HG03066 (cell line): ENCODE data around the gene OR2S2.
"Not testable (repeated sequence)": the region's sequence is repeated elsewhere in the genome, so short reads cannot be mapped to it uniquely, and the experiment has no call there.

Experiments used
- ATAC-seq: cut with Tn5 transposase; IDR thresholded peaks from one replicate; pipeline ENCODE4 v1.9.1; 2021; ENCODE audit warnings: low read depth; ENCODE audit not compliant: unreplicated experiment

OR2S2 gene

DNA sequence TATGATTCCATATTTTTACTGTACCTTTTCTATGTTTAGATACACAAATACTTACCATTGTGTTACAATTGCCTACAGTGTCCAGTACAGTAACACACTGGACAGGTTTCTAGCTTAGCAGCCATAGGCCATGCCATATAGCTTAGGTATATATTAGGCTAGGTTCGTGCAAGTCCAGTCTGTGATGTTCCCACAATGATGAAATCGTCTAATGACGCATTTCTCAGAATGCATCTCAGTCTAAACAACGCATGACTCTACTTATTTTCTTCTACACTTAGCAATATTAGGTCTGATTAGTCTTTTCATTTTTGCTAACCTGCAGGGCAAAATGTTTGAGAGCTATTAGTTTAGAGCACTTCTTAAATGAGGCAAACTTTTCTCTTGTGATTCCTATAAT, 22.7 kb downstream of the OR2S2 start:
- ATAC-seq: no peak

DNA sequence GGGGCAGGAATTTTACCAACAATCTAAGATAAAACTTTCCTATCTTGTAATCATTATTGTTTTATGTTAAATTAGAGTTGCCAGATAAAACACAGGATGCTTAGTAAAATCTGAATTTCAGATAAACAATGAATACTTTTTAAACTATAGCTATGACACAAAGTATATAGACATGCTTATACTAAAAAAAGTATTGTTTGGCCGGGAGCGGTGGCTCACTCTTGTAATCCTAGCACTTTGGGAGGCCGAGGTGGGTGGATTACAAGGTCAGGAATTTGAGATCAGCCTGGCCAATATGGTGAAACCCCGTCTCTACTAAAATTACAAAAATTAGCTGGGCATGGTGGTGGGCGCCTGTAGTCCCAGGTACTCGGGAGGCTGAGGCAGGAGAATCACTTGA, 23.9 kb downstream of the OR2S2 start:
- not testable (repeated sequence) for ATAC-seq

DNA sequence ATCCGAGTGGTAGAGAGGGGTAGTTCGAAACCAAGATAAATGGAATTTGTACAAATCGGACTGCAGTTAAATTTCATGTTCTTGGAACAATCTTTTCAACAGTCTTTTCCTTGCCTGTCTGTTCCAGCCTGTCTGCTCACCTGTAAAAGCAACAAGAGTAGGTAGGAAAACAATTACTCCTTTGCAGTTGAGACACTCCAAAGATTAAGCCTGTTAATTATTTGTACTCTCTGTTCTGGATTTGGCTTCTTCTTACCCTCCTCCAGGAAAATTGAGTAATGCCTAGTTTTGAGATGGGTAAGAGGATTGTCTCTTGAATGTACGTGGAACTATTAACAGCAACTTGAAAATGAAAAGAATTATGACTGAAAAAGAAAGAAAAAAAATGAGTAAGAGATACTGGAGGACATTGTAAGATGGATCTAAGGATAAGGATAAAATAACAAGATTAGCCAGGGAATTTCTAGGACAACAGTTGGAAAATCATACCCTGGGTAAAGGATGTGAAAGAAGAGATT, 24.3 kb downstream of the OR2S2 start:
- ATAC-seq: no peak

DNA sequence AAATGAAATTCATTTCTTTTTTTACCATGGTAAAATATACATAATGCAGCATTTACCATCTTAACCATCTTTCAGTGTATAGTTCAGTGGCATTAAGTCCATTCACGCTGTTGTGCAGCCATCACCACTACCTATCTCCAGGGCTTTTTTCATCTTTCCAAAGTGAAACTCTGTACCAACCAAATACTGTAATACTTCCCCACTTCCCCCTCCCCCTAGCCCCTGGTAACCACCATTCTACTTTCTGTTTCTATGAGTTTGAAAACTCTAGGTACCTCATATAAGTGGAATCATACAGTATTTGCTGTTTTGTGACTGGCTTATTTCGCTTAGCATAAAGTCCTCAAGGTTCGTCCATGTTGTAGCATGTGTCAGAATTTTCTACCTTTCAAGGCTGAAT, 25.2 kb downstream of the OR2S2 start:
- no peak for ATAC-seq

DNA sequence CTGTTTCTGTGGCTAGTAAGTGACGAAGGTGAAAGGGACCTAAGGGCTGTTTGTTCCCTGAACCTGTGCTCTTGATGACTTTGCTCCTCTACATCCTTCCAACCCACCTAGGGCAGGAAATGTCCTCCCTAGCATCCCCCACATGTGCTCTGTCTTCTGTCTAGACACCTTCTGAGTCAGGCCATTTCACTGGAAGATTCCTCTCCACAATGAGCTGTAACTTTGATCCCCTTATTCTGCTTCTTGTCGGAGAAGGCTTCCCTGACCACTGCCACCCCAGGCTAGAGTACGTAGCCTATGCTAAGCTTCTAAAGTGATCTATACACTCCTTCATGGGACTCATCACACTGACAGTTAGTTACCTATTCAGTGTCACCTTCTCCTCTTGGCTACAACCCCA, 27.0 kb downstream of the OR2S2 start:
- no peak for ATAC-seq

DNA sequence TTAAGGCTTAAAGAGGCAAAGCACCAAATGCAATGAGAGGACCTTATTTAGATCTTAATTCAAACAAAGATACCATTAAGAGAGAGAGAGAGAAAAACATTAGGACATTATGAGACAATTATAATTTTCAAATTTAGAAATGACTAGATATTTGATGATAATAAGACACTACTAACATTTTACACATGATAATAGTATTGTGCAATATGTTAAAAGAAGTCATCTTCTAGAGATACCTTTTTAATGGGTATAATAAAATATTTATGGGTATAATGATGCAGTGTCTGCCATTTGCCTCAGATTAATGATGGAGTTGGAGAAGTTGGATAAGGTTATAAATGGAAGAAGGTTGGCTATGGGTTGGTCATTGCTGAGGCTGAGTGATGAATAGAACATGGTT, 27.4 kb downstream of the OR2S2 start:
- ATAC-seq: no peak

DNA sequence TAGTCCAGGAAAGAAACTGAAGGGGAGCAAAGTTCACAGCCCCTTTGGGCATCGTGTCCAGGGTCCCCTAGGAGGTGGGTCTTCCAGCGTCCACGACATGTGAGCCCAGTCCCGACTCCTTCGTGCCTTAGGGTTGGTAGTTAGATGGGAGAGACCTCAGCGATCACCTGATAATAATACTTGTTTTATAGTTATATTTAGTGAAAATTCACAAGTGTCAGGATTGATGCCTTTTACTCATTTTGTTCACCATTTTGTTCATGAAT, 28.6 kb downstream of the OR2S2 start:
- no peak for ATAC-seq

DNA sequence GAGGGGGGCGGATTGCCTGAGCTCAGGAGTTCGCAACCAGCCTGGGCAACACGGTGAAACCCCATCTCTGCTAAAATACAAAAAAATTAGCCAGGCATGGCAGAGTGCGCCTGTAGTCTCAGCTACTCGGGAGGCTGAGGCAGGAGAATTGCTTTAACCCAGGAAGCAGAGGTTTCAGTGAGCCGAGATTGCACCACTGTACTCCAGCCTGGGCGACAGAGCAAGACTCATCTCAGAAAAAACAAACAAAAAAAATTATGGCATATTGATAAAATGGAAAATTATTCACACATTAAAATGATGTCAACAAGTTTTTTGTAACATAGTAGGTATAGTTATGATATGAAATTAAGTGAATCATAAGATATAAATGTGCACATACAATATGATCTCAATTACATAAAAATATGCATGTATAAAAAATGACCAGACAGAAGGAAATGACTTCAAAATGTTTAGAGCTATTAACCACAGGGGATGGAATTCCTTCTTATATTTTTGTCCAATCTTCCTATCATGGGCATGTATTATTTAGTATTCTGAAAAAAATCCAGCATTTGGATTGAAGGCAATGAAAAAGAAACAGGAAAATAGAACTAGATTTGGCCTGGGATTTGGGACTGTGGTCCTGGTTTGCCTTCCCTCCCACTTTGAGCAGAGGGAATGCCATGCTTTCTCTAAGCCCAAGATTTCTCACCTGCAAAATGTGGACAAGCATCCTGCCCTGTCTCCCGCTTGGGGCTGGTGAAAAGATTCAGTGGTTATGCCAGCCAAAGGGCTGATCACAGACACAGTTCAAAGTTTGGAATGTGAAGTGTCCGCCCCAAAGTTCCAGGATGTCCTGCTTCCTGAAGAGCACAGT, 29.1 kb downstream of the OR2S2 start:
- no peak for ATAC-seq

DNA sequence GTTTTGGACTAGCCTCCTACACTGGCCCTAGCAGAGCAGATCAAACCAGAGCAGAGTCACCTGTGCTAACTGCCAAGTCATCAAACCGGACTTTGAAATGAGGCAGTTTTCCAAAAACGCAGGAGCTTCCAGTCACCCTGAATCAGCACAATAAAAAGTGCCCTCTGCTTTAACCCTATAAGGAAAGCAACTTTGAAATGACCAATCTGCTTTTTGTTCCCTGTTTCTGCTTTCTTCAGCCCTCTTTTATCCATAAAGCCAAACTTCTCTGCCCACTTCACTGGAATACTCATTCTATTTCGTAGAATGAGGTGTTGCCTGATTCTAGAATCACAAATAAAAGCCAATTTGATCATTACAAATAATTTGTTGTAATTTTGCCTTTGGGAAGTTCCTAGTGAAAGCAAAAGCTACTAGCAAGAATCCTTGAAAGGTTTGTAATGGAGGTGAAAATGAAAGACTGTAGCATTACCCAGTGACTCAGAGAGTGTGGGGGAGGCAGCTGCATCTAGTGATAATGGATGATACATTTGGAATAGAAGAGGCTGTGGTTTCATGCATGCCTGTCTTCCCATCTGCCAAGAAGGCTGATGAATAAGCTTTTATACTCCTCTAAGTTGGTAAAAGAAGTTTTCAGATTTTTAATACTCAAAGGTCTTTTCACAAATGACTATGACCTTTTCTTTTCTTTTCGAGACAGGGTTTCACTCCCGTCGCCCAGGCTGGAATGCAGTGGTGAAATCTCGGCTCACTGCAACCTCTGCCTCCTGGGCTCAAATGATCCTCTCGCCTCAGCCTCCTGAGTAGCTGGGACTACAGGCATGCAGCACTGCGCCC, 33.8 kb downstream of the OR2S2 start:
- no peak for ATAC-seq

DNA sequence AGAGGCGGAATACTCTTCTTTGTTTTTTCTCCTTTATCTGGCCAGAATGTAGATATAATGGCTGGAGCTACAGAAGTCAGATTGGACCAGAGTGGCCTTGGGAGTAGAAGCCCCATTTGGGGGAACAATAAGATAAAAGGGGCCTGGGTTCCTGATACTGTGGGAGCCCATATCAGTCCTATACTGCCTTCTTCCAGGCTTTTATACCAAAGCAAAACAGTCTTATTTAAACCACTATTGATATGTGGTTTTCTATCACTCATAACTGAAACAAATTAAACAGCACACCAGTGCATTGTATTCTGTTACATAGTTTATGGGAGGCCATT, 34.4 kb downstream of the OR2S2 start:
- no peak for ATAC-seq

DNA sequence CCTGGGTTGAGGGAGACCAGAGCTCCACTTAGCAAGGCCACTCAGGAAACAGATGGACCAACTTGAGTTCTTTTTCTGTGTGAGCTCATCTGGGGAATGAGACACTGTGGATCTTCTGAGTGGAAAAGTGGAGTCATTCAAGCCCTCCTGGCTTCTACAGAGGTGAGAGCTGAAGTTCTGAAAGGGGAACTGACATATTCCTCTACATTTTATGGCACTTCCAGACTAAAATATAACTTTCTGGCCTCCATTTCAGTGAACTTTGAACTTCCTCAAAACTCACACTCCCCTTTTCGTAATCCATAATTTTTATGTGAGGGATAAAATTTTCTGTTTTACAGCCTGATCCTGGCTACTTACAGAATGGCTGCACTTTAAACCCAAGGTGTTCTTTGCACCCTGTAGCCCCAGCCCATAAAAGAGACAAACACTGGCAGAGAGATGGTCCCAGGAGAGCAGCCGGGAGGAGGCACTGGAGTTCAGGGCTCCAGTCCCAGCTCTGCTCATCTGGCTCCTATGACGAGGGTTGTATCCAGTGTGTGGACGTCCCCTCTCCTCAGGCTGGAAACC, 37.8 kb downstream of the OR2S2 start:
- ATAC-seq: no peak

DNA sequence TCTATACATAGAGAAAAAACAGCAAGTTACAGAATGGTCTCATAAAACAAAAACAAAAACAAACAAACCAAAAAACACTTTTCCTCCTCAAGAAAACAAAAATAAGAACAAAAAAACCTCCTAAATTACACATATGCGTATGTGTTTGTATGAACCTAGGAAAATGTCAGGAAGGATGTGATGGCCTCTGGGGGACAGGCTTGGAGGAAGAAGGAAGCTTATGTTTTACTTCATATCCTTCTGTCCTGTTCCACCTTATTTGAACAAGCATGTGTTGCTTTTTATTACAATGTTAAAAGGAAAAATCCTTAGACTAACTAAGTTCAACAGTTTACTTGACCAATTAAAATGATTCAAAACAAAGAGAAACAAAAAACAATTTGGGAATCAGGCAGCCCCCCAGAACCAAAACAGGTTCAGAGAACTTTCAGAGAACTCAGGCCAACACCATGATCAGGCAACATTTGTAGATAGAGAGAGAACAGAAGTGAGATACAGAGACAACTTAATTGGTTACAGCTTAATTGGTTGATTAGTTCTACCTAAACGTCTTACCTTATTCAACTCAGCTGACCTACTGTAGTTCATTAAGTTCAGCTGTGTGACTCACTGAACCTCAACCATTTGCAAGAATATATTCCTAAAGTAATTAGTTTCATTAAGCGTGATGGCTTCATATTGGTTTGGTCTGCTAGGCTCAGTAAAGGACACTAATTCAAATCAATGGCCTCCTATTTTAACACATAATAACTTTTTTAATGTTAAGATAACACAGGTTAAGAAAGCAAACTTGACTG, 38.5 kb downstream of the OR2S2 start:
- ATAC-seq: no peak

DNA sequence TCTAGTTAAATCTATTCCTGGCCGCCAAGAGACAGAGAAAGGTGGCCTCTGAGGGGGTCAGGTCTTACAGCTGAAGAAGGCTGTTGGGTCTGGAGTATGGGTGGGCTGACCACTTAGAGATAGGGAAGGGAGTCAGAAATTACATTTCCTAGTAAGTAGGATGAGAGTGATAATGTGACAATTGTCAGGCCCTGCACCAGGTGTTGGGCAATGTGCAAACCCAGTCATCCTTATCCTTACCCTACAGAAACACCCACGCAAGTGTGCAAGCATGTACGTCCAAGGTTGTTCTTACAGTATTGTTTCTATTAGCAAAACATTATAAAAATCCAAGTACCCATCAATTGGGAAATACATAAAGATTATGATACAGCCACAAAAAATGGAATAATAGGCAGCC, 39.2 kb downstream of the OR2S2 start:
- no peak for ATAC-seq

DNA sequence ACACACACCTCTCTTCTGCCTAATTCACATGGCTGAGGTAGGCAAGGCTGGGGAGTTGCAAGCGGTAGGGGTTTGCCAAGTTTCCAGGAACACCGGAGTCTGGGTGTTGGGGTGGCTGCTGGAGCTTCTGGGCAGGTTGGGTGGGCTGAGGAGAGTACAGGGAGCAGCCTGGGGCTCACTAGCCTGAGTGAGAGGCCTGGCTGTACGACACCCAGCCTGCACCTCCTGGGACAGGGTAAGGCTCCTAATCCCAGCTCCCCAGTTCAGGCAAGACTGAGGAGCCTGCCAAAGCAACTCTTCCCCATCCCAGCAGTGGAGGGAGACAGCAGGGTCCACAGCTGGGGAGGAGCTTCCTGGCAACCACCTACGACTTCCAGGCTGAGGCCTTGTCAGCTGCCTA, 40.7 kb downstream of the OR2S2 start:
- ATAC-seq: no peak

DNA sequence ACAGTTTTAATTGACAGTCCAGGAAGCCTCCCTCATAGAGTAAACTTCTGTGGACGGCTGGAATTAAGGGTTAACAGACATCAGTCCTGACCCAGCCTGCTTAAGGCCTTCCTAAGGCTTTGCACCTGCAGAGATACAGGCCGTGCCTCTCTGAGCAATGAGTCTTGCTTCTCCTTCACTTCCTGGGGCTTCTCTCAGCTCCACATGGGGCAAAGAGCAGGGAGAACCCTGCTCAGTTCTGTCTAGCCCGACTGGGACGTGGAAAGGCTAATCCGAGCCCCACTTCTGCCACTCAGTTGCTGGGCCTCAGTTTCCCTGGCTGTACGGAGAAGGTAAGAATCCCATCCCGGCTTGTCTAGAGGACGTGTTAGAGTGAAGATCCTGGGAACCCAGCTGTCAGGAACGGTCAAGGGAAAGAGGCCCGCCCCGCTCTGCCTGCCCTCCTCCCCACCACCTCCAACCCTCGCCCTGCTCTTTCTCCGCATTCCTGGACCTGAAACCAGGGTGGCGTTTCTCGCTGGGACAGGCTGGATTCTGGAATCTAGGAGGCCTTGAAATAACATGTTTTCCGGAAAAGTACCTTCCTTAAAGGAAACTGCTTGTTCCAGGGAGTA, 42.2 kb downstream of the OR2S2 start:
- no peak for ATAC-seq

DNA sequence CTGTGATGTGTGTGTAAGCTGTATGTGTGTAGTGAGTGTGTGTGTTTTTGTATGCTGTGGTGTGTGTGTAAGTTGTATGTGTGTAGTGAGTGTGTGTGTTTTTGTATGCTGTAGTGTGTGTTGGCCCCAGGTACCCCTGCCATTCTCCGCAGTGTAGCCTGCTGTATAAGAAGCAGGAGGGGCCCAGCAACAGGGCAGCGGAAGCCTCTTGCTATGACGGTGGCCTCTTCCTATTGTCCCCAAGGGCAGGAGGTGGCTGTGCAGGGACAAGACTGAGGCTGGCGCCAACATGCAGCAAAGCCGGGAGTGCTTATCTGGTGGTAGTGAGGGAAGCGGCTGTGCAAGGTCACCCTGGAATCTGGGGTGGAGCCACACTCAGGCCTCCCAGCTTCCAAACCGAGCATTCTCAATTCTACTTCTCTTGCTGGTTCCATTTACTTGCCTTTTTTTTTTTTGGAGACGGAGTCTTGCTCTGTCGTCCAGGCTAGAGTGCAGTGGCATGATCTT, 43.6 kb downstream of the OR2S2 start:
- no peak for ATAC-seq

DNA sequence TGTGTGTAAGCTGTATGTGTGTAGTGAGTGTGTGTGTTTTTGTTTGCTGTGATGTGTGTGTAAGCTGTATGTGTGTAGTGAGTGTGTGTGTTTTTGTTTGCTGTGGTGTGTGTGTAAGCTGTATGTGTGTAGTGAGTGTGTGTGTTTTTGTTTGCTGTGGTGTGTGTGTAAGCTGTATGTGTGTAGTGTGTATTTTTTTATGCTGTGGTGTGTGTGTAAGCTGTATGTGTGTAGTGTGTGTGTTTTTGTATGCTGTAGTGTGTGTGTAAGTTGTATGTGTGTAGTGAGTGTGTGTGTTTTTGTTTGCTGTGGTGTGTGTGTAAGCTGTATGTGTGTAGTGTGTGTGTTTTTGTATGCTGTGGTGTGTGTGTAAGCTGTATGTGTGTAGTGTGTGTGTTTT, 44.5 kb downstream of the OR2S2 start:
- not testable (repeated sequence) for ATAC-seq

DNA sequence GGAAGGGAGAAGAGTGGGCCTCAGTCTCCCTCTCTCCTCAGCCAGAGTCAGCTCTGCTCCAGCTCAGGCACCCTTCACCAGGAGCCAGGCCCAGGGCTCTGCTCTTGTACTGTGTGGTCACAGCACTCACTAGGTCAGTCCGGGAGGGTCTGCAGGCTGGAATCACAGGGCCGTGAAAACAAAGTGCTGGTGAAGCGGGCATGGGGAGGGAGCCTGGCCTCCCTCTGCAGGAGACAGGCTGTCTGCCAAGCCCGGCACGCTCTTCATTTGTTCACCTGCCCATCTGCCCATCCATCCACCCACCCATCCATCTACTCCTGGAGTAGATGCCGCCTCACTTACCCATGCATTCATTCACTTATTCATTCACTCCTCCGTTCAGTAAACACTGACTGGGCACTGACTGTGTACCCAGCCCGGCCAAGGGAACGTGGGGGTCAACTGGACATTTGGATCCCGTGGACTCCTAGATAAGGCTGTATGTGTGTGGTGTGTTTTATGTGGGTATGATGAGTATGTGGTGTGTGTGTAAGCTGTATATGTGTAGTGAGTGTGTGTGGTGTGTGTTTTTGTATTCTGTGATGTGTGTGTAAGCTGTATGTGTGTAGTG, 45.1 kb downstream of the OR2S2 start:
- ATAC-seq: no peak

DNA sequence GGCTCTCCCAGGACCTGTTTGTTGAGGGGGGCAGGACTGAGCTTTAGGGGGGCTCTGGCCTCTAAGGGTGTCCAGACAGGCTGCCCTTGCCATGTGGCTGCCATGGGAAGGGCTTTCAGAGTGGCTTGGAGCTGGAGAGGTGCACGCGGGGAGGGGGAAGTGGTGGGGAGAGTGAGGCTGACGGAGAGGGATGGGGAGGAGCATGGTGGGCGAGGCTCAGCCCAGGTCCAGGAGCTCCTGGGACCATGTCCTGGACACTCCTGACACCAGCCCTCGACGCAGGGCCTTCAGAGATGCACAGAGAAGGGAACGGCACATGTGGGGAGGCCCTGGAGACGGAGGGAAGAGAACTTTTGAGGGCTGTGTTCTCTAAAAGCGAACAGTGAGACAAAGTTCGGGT, 46.3 kb downstream of the OR2S2 start:
- no peak for ATAC-seq
